ENCODE measurements around the gene ACSS1. TPM values are rescaled to one million over a fixed set of nuclear protein-coding genes. Genes with fewer than 3 reads are reported as not detected.

ACSS1 gene
- total RNA-seq, 1 donor from 2014 or later: 13.9 TPM

- DNase-seq (ENCODE audit: low read depth in 2 of 2): no peak
Observed at GRCh38 chr20:25032478-25033264, 25.3 kb downstream of the ACSS1 start.

- DNase-seq (ENCODE audit: low read depth in 2 of 2): no peak
Observed at GRCh38 chr20:25032065-25032477, 25.9 kb downstream of the ACSS1 start.

GRCh38 chr20:25031241-25031640, 26.7 kb downstream of the ACSS1 start:
- no peak for DNase-seq (ENCODE audit: low read depth in 2 of 2)

- no peak for DNase-seq (ENCODE audit: low read depth in 2 of 2)
Observed at GRCh38 chr20:25030649-25031207, 27.2 kb downstream of the ACSS1 start.

- no peak for DNase-seq (ENCODE audit: low read depth in 2 of 2)
Observed at GRCh38 chr20:25030007-25030648, 27.8 kb downstream of the ACSS1 start.

- no peak for DNase-seq (ENCODE audit: low read depth in 2 of 2)
Observed at GRCh38 chr20:25025986-25026605, 31.8 kb downstream of the ACSS1 start.

- no peak for DNase-seq (ENCODE audit: low read depth in 2 of 2)
Observed at GRCh38 chr20:25025091-25025861, 32.7 kb downstream of the ACSS1 start.

- no peak for DNase-seq (ENCODE audit: low read depth in 2 of 2)
Observed at GRCh38 chr20:25024171-25024570, 33.8 kb downstream of the ACSS1 start.

GRCh38 chr20:25023356-25023755, 34.6 kb downstream of the ACSS1 start:
- DNase-seq (ENCODE audit: low read depth in 2 of 2): no peak

- peak in 1 of 2 donors; percentile 15 for DNase-seq (ENCODE audit: low read depth in 2 of 2)
Observed at GRCh38 chr20:25022680-25023079, 35.3 kb downstream of the ACSS1 start.

- DNase-seq (ENCODE audit: low read depth in 2 of 2): no peak
Observed at GRCh38 chr20:25021336-25021735, 36.6 kb downstream of the ACSS1 start.

GRCh38 chr20:25020901-25021301, 37.0 kb downstream of the ACSS1 start:
- DNase-seq (ENCODE audit: low read depth in 2 of 2): no peak

GRCh38 chr20:25020345-25020744, 37.6 kb downstream of the ACSS1 start:
- no peak for DNase-seq (ENCODE audit: low read depth in 2 of 2)

- DNase-seq (ENCODE audit: low read depth in 2 of 2): no peak
Observed at GRCh38 chr20:25019381-25020155, 38.4 kb downstream of the ACSS1 start.

- DNase-seq (ENCODE audit: low read depth in 2 of 2): no peak
Observed at GRCh38 chr20:25018841-25019240, 39.1 kb downstream of the ACSS1 start.

- DNase-seq (ENCODE audit: low read depth in 2 of 2): no peak
Observed at GRCh38 chr20:25018425-25018824, 39.5 kb downstream of the ACSS1 start.

GRCh38 chr20:25017257-25017803, 40.6 kb downstream of the ACSS1 start:
- DNase-seq (ENCODE audit: low read depth in 2 of 2): no peak

GRCh38 chr20:25016471-25016870, 41.5 kb downstream of the ACSS1 start:
- no peak for DNase-seq (ENCODE audit: low read depth in 2 of 2)

GRCh38 chr20:25015986-25016385, 42.0 kb downstream of the ACSS1 start:
- no peak for DNase-seq (ENCODE audit: low read depth in 2 of 2)

GRCh38 chr20:25014816-25015215, 43.1 kb downstream of the ACSS1 start:
- DNase-seq (ENCODE audit: low read depth in 2 of 2): no peak

All from lung microvascular endothelial cell (primary cell).